BLaER1 (cell line): ENCODE data around the gene EEF1AKMT4.
A peak's percentile ranks its signal among the peaks of the same experiment; 100 is the strongest.

Experiments used
- H3K27ac ChIP-seq: shearing (Covaris generic); formaldehyde crosslinking; 2 replicates; pipeline ENCODE4 v1.8.1; 2022
- H3K27me3 ChIP-seq: shearing (Covaris generic); formaldehyde crosslinking; 2 replicates; pipeline ENCODE4 v1.8.1; 2022
- H3K36me3 ChIP-seq: shearing (Covaris generic); formaldehyde crosslinking; 2 replicates; pipeline ENCODE4 v1.8.1; 2022
- H3K4me1 ChIP-seq: shearing (Covaris generic); formaldehyde crosslinking; 2 replicates; pipeline ENCODE4 v1.8.1; 2022
- H3K4me2 ChIP-seq: shearing (Covaris generic); formaldehyde crosslinking; 2 replicates; pipeline ENCODE4 v1.8.1; 2022
- H3K4me3 ChIP-seq: shearing (Covaris generic); formaldehyde crosslinking; 2 replicates; pipeline ENCODE4 v1.8.1; 2022
- H3K9ac ChIP-seq: shearing (Covaris generic); formaldehyde crosslinking; 2 replicates; pipeline ENCODE4 v1.8.1; 2022
- H3K9me3 ChIP-seq: shearing (Covaris generic); formaldehyde crosslinking; 2 replicates; pipeline ENCODE4 v1.8.1; 2022
- H4K20me1 ChIP-seq: shearing (Covaris generic); formaldehyde crosslinking; 2 replicates; pipeline ENCODE4 v1.8.1; 2022
- Cebpa-rat ChIP-seq: shearing (Covaris generic); IDR thresholded peaks from 2 replicates; pipeline ENCODE4 v1.8.1; 2022

Gene EEF1AKMT4

DNA sequence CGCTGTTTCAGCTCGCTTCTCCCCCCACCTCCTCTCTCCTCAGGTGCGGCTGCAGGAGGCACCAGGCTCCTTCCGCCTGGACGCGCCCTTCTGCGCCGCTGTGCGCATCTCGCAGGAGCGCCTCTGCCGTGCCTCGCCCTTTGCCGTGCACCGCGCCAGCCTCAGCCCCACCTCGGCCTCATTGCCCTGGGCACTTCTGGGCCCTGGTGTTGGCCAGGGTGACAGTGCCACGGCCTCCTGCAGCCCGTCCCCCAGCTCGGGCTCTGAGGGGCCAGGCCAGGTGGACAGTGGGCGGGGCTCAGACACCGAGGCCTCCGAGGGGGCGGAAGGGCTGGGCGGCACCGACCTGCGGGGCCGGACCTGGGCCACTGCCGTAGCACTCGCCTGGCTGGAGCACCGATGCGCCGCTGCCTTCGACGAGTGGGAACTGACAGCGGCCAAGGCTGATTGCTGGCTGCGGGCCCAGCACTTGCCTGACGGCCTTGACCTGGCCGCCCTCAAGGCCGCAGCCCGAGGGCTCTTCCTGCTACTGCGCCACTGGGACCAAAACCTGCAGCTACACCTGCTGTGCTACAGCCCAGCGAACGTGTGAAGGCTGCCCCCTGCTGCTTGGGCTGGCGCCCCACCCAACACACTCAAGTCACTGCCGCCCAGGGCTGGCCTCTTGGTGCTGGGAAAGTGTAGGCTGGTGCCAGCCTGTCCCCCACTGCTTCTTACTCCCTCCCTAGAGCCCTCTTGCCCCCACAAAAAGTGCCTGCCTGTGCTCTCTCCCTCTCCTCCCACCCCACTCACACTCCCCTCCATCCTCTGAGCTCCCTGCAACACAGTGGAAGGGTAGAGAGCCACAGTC is 7.8 kb upstream of the EEF1AKMT4 start:
- no peaks in the 10 kb centered on the region for H3K9me3 ChIP-seq
- TF ChIP-seq Cebpa-rat = no peak
- H3K36me3 ChIP-seq = peaks cover 51% of the 10 kb centered on the region
- H3K27ac ChIP-seq = no peak overlapping the region
- H3K4me1 ChIP-seq = peaks cover 24% of the 10 kb centered on the region
- peaks cover 76% of the 10 kb centered on the region for H4K20me1 ChIP-seq
- H3K27me3 ChIP-seq = no peaks in the 10 kb centered on the region
- H3K9ac ChIP-seq = no peak overlapping the region
- H3K4me3 ChIP-seq = no peak overlapping the region
- no peak overlapping the region for H3K4me2 ChIP-seq

DNA sequence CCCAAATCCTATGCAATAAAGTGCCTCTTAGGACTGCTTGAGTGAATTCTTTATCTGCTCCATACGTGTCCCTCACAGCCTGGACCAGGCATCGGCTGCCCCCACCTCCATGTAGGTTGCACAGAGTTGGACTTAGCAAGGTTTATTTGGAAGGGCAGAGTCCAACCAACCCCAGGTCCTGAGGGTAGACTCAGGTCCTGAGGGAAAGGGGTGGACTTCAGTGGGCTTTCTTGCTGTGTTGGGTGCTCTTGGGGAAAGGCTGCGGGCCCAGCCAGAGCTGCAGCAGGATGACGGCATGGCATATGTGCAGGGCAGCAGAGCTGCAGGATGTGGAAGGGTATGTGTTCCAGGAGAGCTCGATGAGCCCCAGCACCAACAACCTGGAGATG is 7.2 kb upstream of the EEF1AKMT4 start:
- Histone ChIP-seq H3K9ac (no peak overlapping the region), H3K27ac (no peak overlapping the region), H3K9me3 (no peaks in the 10 kb centered on the region), H4K20me1 (peaks cover 81% of the 10 kb centered on the region), H3K36me3 (peaks cover 55% of the 10 kb centered on the region), H3K27me3 (no peaks in the 10 kb centered on the region), H3K4me3 (no peak overlapping the region), H3K4me1 (peaks cover 23% of the 10 kb centered on the region), H3K4me2 (no peak overlapping the region)
- no peak for TF ChIP-seq Cebpa-rat

DNA sequence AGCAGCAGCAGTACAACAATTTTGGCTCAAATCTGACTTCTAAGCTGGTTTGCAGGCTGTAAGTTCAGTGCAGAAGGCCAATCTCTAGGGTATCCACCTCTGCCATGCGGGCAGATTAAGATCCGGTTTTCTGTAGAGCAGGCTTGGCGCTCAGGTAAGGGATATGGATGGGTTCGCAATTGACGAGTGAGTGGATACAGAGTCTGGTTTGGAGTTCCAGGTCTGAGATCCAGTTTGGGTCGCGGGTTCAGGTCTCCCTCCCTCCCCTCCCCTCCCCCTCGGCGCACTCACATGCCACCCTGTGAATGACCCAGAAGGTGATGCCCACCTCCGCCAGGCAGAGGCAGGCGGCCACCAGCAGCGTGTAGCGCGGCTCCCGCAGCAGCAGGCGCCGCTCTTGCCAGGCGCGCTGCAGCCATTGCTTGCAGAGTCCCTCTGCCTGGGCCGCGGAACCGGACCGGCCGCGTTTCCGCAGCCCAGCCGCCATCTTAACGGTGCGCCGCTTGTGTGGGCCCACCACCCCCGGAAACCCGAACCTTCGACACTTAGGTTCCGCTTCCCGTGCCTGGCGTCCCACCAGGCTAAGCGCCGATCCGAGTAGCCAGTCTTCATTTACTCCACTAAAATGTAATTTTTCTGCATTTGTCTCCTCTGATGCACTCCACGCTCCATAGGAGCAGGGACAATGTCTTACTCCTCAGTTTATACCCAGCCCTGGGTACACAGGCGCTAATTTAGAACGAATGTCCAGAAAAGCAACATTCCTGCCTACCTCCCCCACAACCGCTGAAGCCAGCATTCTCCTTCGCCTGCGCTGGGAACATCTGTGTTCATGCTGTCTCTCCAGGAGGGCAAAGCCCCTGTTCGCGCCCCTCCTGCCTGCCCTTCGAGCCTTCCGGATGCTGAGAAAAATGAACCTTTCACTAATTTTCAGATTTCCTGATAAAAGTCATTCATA is 739 bp upstream of the EEF1AKMT4 start, which contains the start of gene ALG3:
ALG3 (minus strand) TSS at position 509 of the 958 bp plus-strand sequence; CDS start at position 487, 22 bp downstream.
- H3K4me1 ChIP-seq = peaks cover 23% of the 10 kb centered on the region
- H3K9me3 ChIP-seq = no peaks in the 10 kb centered on the region
- H3K27me3 ChIP-seq = no peaks in the 10 kb centered on the region
- H3K4me3 ChIP-seq = peak within 1 kb of the TSS; percentile 85
- peak within 1 kb of the TSS; percentile 88 for H3K4me2 ChIP-seq
- no peak for TF ChIP-seq Cebpa-rat
- peak within 1 kb of the TSS; percentile 92 for H3K9ac ChIP-seq
- peaks cover 67% of the 10 kb centered on the region for H4K20me1 ChIP-seq
- H3K36me3 ChIP-seq = peaks cover 28% of the 10 kb centered on the region
- peak within 1 kb of the TSS; percentile 95 for H3K27ac ChIP-seq

DNA sequence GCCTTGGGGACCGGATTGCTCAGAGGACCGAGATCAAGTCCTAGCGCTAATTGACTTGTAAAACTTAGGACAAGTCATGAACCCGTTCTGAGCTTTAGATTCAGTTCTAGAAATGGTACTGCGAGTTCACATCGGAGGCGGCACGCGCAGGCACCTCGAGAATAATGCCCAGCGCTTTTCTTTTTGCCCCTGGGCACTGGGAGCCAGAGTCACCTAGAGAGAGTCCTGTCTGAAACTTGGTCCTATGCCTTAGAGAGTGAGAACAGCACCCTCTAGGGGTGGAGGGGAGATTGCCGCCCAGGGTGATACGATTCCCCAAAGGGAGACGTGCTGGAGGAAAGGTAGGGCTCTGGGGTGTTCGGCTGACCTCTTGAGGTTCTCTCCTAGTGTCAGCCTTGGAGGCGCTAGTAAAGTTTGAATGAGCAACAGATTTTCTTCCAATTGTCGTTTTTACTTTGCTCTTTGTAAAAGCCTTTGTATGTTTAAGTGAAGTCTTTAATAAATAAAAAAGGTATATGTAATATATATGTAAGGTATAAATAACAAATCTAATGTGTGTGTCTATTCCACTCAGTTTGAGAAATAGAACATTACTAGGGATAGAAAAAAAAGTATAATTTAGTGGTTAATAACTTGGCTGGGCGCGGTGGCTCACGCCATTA is 826 bp downstream of the EEF1AKMT4 start:
- Histone ChIP-seq H4K20me1 (peaks cover 67% of the 10 kb centered on the region), H3K4me1 (peaks cover 23% of the 10 kb centered on the region), H3K9ac (peak overlapping the region; percentile 92), H3K9me3 (no peaks in the 10 kb centered on the region), H3K36me3 (peaks cover 13% of the 10 kb centered on the region), H3K27me3 (no peaks in the 10 kb centered on the region), H3K4me2 (peak overlapping the region; percentile 88), H3K27ac (peak overlapping the region; percentile 95), H3K4me3 (peak overlapping the region; percentile 85)
- TF ChIP-seq Cebpa-rat = no peak

- H3K27ac ChIP-seq = no peak overlapping the region
- H3K4me3 ChIP-seq = no peak overlapping the region
- no peak overlapping the region for H3K9ac ChIP-seq
- peaks cover 98% of the 10 kb centered on the region for H4K20me1 ChIP-seq
- TF ChIP-seq Cebpa-rat = no peak
- no peak overlapping the region for H3K4me2 ChIP-seq
- peaks cover 27% of the 10 kb centered on the region for H3K27me3 ChIP-seq
- H3K9me3 ChIP-seq = no peaks in the 10 kb centered on the region
- H3K36me3 ChIP-seq = peaks cover 11% of the 10 kb centered on the region
- H3K4me1 ChIP-seq = peaks cover 11% of the 10 kb centered on the region
Measured at GRCh38 chr3:184255291-184256039, 6.0 kb downstream of the EEF1AKMT4 start.

- Histone ChIP-seq H3K4me3 (no peak overlapping the region), H3K27ac (no peak overlapping the region), H3K9ac (no peak overlapping the region), H3K9me3 (no peaks in the 10 kb centered on the region), H3K4me2 (no peak overlapping the region), H3K36me3 (peaks cover 11% of the 10 kb centered on the region), H3K27me3 (peaks cover 45% of the 10 kb centered on the region), H4K20me1 (peaks cover 93% of the 10 kb centered on the region), H3K4me1 (peaks cover 19% of the 10 kb centered on the region)
- no peak for TF ChIP-seq Cebpa-rat
Measured at GRCh38 chr3:184257083-184257915, 7.8 kb downstream of the EEF1AKMT4 start.

GRCh38 chr3:184258926-184259325 is 9.5 kb downstream of the EEF1AKMT4 start:
- Histone ChIP-seq H3K27ac (no peak overlapping the region), H4K20me1 (peaks cover 85% of the 10 kb centered on the region), H3K9me3 (no peaks in the 10 kb centered on the region), H3K9ac (no peak overlapping the region), H3K36me3 (peaks cover 11% of the 10 kb centered on the region), H3K27me3 (peaks cover 62% of the 10 kb centered on the region), H3K4me3 (no peak overlapping the region), H3K4me1 (peaks cover 27% of the 10 kb centered on the region), H3K4me2 (no peak overlapping the region)
- no peak for TF ChIP-seq Cebpa-rat

- Histone ChIP-seq H3K9ac (no peak overlapping the region), H4K20me1 (peaks cover 80% of the 10 kb centered on the region), H3K4me1 (peaks cover 27% of the 10 kb centered on the region), H3K27ac (no peak overlapping the region), H3K4me2 (no peak overlapping the region), H3K36me3 (peaks cover 11% of the 10 kb centered on the region), H3K9me3 (no peaks in the 10 kb centered on the region), H3K4me3 (no peak overlapping the region), H3K27me3 (peaks cover 67% of the 10 kb centered on the region)
- TF ChIP-seq Cebpa-rat = no peak
Measured at GRCh38 chr3:184259396-184259877, 10.0 kb downstream of the EEF1AKMT4 start.
